ENCODE data around the gene PECR.

GRCh38 chr2:216023055-216023648 is 58.5 kb downstream of the PECR start:
- TF ChIP-seq POLR2A (IDR thresholded peaks at IDR 0.05): no peak
- no peak for TF ChIP-seq EP300 (IDR thresholded peaks at IDR 0.05)
- no peak for TF ChIP-seq POLR2AphosphoS5 (IDR thresholded peaks at IDR 0.05)

Measured in suprapubic skin (tissue), 4 donors.